Endodermal cell (in vitro differentiated cells): ENCODE results near the gene NCKAP5. TPM values are rescaled to one million over a fixed set of nuclear protein-coding genes. Genes with fewer than 3 reads are reported as not detected.

Source experiments
- DNase-seq: peaks from one replicate; pipeline ENCODE4 v3.0.0-alpha.2; 2017
- H3K27ac ChIP-seq: 2 replicates; pipeline ENCODE4 v1.5.1; 2013; ENCODE audit warnings: mild to moderate bottlenecking, low read depth, low read length, moderate library complexity
- H3K27me3 ChIP-seq: 2 replicates; pipeline ENCODE4 v1.6.1; 2013; ENCODE audit warnings: mild to moderate bottlenecking, low read length, moderate library complexity; ENCODE audit not compliant: insufficient read depth, control insufficient read depth, poor library complexity, severe bottlenecking
- H3K36me3 ChIP-seq: 2 replicates; pipeline ENCODE4 v1.7.0; 2013; ENCODE audit warnings: mild to moderate bottlenecking, low read length, moderate library complexity; ENCODE audit not compliant: control insufficient read depth, insufficient read depth
- H3K4me1 ChIP-seq: one replicate; pipeline ENCODE4 v1.7.0; 2013; ENCODE audit warnings: low read length; ENCODE audit not compliant: control insufficient read depth, insufficient read depth
- H3K4me3 ChIP-seq: 2 replicates; pipeline ENCODE4 v1.5.1; 2013; ENCODE audit warnings: mild to moderate bottlenecking, low read length, moderate library complexity
- H3K9ac ChIP-seq: 2 replicates; pipeline ENCODE4 v1.6.1; 2013; ENCODE audit warnings: mild to moderate bottlenecking, low read length, moderate library complexity; ENCODE audit not compliant: poor library complexity, severe bottlenecking; ENCODE audit errors: extremely low read depth
- H3K9me3 ChIP-seq: 2 replicates; pipeline ENCODE4 v1.6.1; 2013; ENCODE audit warnings: mild to moderate bottlenecking, low read length, moderate library complexity; ENCODE audit not compliant: control insufficient read depth
- H3K27ac Mint-ChIP-seq: 2 replicates; pipeline ENCODE4 v1.8.0; 2020; ENCODE audit warnings: mixed read lengths
- H3K27me3 Mint-ChIP-seq: 2 replicates; pipeline ENCODE4 v1.8.0; 2021; ENCODE audit warnings: mild to moderate bottlenecking, mixed read lengths; ENCODE audit not compliant: insufficient read depth
- H3K36me3 Mint-ChIP-seq: 2 replicates; pipeline ENCODE4 v1.8.0; 2020; ENCODE audit warnings: low read depth, mixed read lengths
- H3K4me1 Mint-ChIP-seq: 2 replicates; pipeline ENCODE4 v1.8.0; 2020; ENCODE audit warnings: mixed read lengths
- H3K4me3 Mint-ChIP-seq: 2 replicates; pipeline ENCODE4 v1.8.0; 2020; ENCODE audit warnings: mild to moderate bottlenecking, moderate library complexity, mixed read lengths
- H3K9me3 Mint-ChIP-seq: 2 replicates; pipeline ENCODE4 v1.8.0; 2020; ENCODE audit warnings: mild to moderate bottlenecking, mixed read lengths
- CTCF ChIP-seq: fragments of 200-600 bp; sonication (generic); conservative IDR thresholded peaks from 2 replicates; pipeline ENCODE4 v1.5.0; 2021; ENCODE audit warnings: antibody characterized with exemption, mild to moderate bottlenecking
- WGBS, 2 experiments: methylation state at CpG; one replicate each; pipeline versions ENCODE4 v1.1.5 to v1.1.7; 2013; ENCODE audit warnings: missing lambda C conversion rate in 2 of 2, mixed read lengths in 1 of 2; ENCODE audit not compliant: insufficient coverage in 1 of 2, insufficient read length in 1 of 2; 5-methylcytosine and 5-hydroxymethylcytosine counted together
- total RNA-seq, 2 donors: library from RNA; stranded (reverse); fragmentation: NEBNext Ultra II Directional in 1 of 2; extraction: Animal tissue kit (Norgen Biotek cat#: 25700) in 1 of 2; gene quantifications; 2 replicates in 1 of 2; 3 replicates in 1 of 2; pipeline ENCODE4 v1.2.1, GENCODE V29; 2021

NCKAP5 gene
- total RNA-seq, 2 donors from 2014 or later: 0.58 to 0.92 TPM

- Histone ChIP-seq H3K27me3 (no peaks in the 10 kb centered on the region), H3K9me3 (no peaks in the 10 kb centered on the region), H3K4me1 (no peaks in the 10 kb centered on the region), H3K4me3 (no peak overlapping the region), H3K27ac (no peak overlapping the region), H3K9ac (no peak overlapping the region), H3K36me3 (no peaks in the 10 kb centered on the region)
- peaks cover 2% of the 10 kb centered on the region for H3K9me3 Mint-ChIP-seq
- H3K36me3 Mint-ChIP-seq: no peaks in the 10 kb centered on the region
- no peak for TF ChIP-seq CTCF
- DNase-seq: no peak
- H3K4me3 Mint-ChIP-seq: no peak overlapping the region
- 71 to 75% methylated on average over 2 to 3 of the region's 3 CpGs for WGBS, 2 experiments
- H3K27me3 Mint-ChIP-seq: no peaks in the 10 kb centered on the region
- H3K27ac Mint-ChIP-seq: no peak overlapping the region
- H3K4me1 Mint-ChIP-seq: peaks cover 12% of the 10 kb centered on the region
Measured at GRCh38 chr2:133304344-133304743, 263.9 kb downstream of the NCKAP5 start.

- Histone ChIP-seq H3K9ac (no peak overlapping the region), H3K36me3 (no peaks in the 10 kb centered on the region), H3K27ac (no peak overlapping the region), H3K27me3 (no peaks in the 10 kb centered on the region), H3K9me3 (no peaks in the 10 kb centered on the region), H3K4me3 (no peak overlapping the region), H3K4me1 (no peaks in the 10 kb centered on the region)
- Mint-ChIP-seq H3K36me3 (no peaks in the 10 kb centered on the region), H3K4me3 (no peak overlapping the region), H3K27me3 (no peaks in the 10 kb centered on the region), H3K9me3 (peaks cover 2% of the 10 kb centered on the region), H3K27ac (no peak overlapping the region), H3K4me1 (peaks cover 12% of the 10 kb centered on the region)
- WGBS, 2 experiments: 88% methylated on average over 1 of the region's 1 CpG; no CpG with 5 or more reads in 1 of the 2 experiments
- no peak for DNase-seq
- TF ChIP-seq CTCF: no peak
Measured at GRCh38 chr2:133303150-133303549, 265.1 kb downstream of the NCKAP5 start.

- TF ChIP-seq CTCF: no peak
- H3K36me3 ChIP-seq: no peaks in the 10 kb centered on the region
- no peaks in the 10 kb centered on the region for H3K4me1 Mint-ChIP-seq
- no peaks in the 10 kb centered on the region for H3K9me3 ChIP-seq
- H3K4me1 ChIP-seq: no peaks in the 10 kb centered on the region
- no peaks in the 10 kb centered on the region for H3K27me3 Mint-ChIP-seq
- no peak overlapping the region for H3K9ac ChIP-seq
- H3K9me3 Mint-ChIP-seq: no peaks in the 10 kb centered on the region
- no peak for DNase-seq
- H3K27me3 ChIP-seq: no peaks in the 10 kb centered on the region
- no peak overlapping the region for H3K27ac ChIP-seq
- H3K27ac Mint-ChIP-seq: no peak overlapping the region
- H3K4me3 ChIP-seq: no peak overlapping the region
- no peaks in the 10 kb centered on the region for H3K36me3 Mint-ChIP-seq
- H3K4me3 Mint-ChIP-seq: no peak overlapping the region
Measured at GRCh38 chr2:133296401-133296800, 271.9 kb downstream of the NCKAP5 start.
